GM12864 (cell line): ENCODE measurements around the gene CDC42EP2.
A peak's percentile ranks its signal among the peaks of the same experiment; 100 is the strongest.

Experiments used
- DNase-seq: peaks from one replicate; pipeline ENCODE4 v3.0.0-alpha.2; 2011; ENCODE audit warnings: low read depth
- H3K4me3 ChIP-seq: 2 replicates; pipeline ENCODE4 v1.5.1; 2011; ENCODE audit warnings: mild to moderate bottlenecking, low read depth, low read length, control low read depth
- TF ChIP-seq, protein P1 (sequence below): IDR thresholded peaks from 2 replicates; pipeline ENCODE4 v1.5.1; 2011; ENCODE audit warnings: low read depth, mild to moderate bottlenecking, moderate library complexity, low read length, control low read depth, inconsistent platforms; ENCODE audit errors: missing control alignments

Gene CDC42EP2

GRCh38 chr11:65290448-65291165, 24.1 kb upstream of the CDC42EP2 start:
- H3K4me3 ChIP-seq: no peak overlapping the region
- DNase-seq: peak; percentile 39
- TF ChIP-seq, protein P1, sequence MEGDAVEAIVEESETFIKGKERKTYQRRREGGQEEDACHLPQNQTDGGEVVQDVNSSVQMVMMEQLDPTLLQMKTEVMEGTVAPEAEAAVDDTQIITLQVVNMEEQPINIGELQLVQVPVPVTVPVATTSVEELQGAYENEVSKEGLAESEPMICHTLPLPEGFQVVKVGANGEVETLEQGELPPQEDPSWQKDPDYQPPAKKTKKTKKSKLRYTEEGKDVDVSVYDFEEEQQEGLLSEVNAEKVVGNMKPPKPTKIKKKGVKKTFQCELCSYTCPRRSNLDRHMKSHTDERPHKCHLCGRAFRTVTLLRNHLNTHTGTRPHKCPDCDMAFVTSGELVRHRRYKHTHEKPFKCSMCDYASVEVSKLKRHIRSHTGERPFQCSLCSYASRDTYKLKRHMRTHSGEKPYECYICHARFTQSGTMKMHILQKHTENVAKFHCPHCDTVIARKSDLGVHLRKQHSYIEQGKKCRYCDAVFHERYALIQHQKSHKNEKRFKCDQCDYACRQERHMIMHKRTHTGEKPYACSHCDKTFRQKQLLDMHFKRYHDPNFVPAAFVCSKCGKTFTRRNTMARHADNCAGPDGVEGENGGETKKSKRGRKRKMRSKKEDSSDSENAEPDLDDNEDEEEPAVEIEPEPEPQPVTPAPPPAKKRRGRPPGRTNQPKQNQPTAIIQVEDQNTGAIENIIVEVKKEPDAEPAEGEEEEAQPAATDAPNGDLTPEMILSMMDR: no peak

DNA sequence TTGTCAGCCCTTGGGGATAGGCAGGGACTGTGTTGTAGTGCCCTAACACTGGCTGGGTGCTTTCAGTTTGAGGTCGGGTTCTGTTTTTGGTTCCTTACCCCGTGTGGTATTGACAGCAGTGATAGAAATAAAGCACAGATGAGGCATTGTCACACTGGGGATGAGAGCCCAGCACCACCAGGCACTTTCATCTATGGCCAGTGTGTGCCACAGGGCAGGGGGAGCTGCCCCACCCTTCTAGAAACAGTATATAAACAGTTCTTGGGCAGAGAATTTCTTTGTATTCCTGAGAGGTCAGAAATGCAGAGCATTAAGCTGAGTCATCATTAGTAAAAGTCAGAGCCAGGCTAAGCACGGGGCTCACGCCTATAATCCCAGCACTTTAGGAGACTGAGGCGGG, 23.1 kb upstream of the CDC42EP2 start:
- H3K4me3 ChIP-seq: no peak overlapping the region
- no peak for DNase-seq
- TF ChIP-seq, protein P1: no peak

GRCh38 chr11:65292890-65293289, 21.8 kb upstream of the CDC42EP2 start:
- H3K4me3 ChIP-seq: no peak overlapping the region
- DNase-seq: no peak

DNA sequence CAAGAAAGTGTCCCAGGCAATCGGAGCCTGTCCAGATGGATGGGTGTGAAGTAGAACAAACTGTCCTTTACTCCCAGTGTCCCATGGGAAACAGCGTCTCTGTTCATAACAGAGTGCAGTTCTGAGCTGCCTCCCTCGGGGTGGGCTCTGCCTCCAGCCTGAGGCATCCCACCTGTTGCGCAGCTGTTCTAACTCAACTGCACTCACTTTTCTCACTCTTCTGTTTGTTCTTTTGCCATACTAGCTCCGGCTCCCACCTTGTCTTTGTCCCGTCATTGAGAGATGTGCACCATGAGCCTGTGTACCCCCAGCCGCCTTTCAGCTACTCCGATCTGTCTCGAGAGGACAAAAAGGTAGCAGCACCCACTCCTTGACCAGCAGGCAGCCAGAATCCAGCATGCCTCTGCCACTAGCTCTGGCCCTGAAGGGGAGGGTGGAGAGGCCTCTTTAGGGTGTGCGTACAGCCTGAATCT, 20.7 kb upstream of the CDC42EP2 start:
- TF ChIP-seq, protein P1: no peak
- no peak overlapping the region for H3K4me3 ChIP-seq
- DNase-seq: no peak

More at GRCh38 chr11:65292890-65293289, 21.8 kb upstream of the CDC42EP2 start:
- TF ChIP-seq, protein P1: no peak

DNA sequence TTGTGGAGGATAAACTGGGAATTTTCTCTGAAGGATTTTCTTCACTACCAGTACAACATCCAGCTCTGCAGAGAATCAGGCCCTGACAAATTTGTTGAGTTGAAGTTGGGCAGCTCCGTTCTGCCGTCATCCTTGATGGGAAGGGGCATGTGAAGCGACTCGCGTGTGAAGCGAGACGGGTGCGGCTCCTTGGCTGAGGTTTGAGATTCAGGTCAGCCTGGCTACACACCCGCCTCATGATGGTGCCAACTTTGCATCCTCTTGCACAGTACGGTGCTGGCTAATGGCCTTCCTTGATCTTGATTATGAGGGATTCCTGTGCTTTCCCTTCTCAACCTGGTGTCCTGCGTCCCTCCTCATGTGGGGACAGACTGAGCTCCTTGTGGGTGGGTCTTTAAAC, 19.7 kb upstream of the CDC42EP2 start:
- TF ChIP-seq, protein P1: no peak
- no peak overlapping the region for H3K4me3 ChIP-seq
- DNase-seq: no peak

DNA sequence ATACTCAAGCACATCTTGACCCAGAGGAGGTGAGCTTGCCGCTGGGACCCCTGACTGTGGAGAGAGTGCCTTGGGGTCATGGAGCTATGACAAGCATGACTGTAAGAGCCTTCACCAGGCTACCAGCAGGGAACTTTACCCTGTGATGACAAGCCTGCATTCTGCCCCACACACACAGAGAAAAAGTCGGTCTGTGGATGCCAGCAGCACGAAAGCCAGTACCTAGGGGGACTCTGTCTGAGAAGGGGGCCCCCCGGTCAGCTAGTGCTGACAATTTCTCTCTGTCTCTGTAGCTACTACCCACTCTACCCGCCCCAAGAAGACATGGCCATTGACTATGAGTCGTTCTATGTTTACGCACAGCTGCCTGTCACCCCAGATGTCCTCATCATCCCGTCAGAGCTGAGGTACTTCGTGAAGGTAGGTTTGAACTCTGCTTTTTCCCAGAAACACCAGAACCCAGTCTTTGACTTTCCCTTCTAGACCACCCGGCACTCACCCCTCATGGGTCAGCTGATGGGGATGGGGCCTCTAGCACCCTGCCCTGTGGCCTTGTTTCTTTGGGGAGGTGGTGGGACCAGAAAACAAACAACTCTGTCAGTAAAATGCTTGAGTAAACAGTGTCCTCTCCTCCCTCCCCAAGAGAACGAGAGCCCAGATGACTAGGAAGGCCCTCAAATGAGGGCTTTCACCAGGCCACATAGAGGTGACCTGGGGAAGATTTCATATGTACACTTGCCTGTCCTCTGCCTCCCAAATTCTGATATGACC, 18.9 kb upstream of the CDC42EP2 start:
- H3K4me3 ChIP-seq: no peak overlapping the region
- DNase-seq: no peak
- TF ChIP-seq, protein P1: no peak
